Neural cell (in vitro differentiated cells): ENCODE measurements around the gene CIRBP.

Experiments used
- EP300 ChIP-seq: fragments of 450-650 bp; conservative IDR thresholded peaks from 2 replicates; pipeline ENCODE4 v1.6.1; 2014; ENCODE audit warnings: antibody characterized with exemption, mild to moderate bottlenecking, moderate library complexity; ENCODE audit not compliant: poor library complexity, severe bottlenecking
- EZH2 ChIP-seq: fragments of 200-600, 300-800 bp; shearing (Covaris generic), sonication (generic); IDR thresholded peaks from 2 replicates; pipeline ENCODE4 v1.6.1; 2014; ENCODE audit warnings: antibody characterized with exemption, low read length, borderline replicate concordance, mild to moderate bottlenecking; ENCODE audit not compliant: insufficient read depth, poor library complexity, severe bottlenecking
- MXI1 ChIP-seq: fragments of 450-650 bp; conservative IDR thresholded peaks from 2 replicates; pipeline ENCODE4 v1.6.1; 2014; ENCODE audit warnings: antibody characterized with exemption, mild to moderate bottlenecking; ENCODE audit not compliant: poor library complexity, severe bottlenecking
- POLR2AphosphoS5 ChIP-seq: IDR thresholded peaks from 2 replicates; pipeline ENCODE4 v1.6.1; 2012
- RAD21 ChIP-seq: fragments of 450-650 bp; conservative IDR thresholded peaks from 2 replicates; pipeline ENCODE4 v1.6.1; 2014; ENCODE audit warnings: antibody characterized with exemption, mild to moderate bottlenecking, moderate library complexity
- SMC3 ChIP-seq: fragments of 450-650 bp; conservative IDR thresholded peaks from 2 replicates; pipeline ENCODE4 v1.6.1; 2014; ENCODE audit warnings: antibody characterized with exemption, mild to moderate bottlenecking, moderate library complexity; ENCODE audit not compliant: poor library complexity
- TAF1 ChIP-seq: IDR thresholded peaks from 2 replicates; pipeline ENCODE4 v1.6.1; 2012; ENCODE audit warnings: low read depth
- TF ChIP-seq, protein P1 (sequence below): fragments of 450-650 bp; IDR thresholded peaks from 2 replicates; pipeline ENCODE4 v1.5.1; 2014; ENCODE audit warnings: antibody characterized with exemption, mild to moderate bottlenecking, moderate library complexity; ENCODE audit not compliant: poor library complexity, severe bottlenecking
- TF ChIP-seq, protein P2 (sequence below): IDR thresholded peaks from 2 replicates; pipeline ENCODE4 v1.6.1; 2012; ENCODE audit warnings: borderline replicate concordance

DNA sequence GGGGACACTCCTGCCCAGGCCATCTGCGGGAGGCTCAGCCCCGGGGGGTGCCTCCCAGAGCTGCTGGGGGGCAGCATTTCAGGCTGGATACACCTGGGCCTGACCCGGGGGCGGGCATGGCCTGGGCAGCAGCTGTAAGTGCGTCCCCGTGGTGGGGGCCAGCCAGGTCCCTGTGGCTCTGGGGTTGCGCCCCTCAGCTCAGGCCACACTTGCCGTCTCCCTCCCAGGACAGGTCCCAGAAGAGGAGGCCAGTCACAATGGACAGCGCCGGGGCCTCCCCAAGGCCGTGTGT is 43.0 kb upstream of the CIRBP start:
- TF ChIP-seq, protein P1, sequence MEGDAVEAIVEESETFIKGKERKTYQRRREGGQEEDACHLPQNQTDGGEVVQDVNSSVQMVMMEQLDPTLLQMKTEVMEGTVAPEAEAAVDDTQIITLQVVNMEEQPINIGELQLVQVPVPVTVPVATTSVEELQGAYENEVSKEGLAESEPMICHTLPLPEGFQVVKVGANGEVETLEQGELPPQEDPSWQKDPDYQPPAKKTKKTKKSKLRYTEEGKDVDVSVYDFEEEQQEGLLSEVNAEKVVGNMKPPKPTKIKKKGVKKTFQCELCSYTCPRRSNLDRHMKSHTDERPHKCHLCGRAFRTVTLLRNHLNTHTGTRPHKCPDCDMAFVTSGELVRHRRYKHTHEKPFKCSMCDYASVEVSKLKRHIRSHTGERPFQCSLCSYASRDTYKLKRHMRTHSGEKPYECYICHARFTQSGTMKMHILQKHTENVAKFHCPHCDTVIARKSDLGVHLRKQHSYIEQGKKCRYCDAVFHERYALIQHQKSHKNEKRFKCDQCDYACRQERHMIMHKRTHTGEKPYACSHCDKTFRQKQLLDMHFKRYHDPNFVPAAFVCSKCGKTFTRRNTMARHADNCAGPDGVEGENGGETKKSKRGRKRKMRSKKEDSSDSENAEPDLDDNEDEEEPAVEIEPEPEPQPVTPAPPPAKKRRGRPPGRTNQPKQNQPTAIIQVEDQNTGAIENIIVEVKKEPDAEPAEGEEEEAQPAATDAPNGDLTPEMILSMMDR = no peak
- TF ChIP-seq TAF1 (no peak), EZH2 (no peak), MXI1 (no peak), EP300 (no peak), SMC3 (no peak), POLR2AphosphoS5 (no peak), RAD21 (no peak)
- TF ChIP-seq, protein P2, sequence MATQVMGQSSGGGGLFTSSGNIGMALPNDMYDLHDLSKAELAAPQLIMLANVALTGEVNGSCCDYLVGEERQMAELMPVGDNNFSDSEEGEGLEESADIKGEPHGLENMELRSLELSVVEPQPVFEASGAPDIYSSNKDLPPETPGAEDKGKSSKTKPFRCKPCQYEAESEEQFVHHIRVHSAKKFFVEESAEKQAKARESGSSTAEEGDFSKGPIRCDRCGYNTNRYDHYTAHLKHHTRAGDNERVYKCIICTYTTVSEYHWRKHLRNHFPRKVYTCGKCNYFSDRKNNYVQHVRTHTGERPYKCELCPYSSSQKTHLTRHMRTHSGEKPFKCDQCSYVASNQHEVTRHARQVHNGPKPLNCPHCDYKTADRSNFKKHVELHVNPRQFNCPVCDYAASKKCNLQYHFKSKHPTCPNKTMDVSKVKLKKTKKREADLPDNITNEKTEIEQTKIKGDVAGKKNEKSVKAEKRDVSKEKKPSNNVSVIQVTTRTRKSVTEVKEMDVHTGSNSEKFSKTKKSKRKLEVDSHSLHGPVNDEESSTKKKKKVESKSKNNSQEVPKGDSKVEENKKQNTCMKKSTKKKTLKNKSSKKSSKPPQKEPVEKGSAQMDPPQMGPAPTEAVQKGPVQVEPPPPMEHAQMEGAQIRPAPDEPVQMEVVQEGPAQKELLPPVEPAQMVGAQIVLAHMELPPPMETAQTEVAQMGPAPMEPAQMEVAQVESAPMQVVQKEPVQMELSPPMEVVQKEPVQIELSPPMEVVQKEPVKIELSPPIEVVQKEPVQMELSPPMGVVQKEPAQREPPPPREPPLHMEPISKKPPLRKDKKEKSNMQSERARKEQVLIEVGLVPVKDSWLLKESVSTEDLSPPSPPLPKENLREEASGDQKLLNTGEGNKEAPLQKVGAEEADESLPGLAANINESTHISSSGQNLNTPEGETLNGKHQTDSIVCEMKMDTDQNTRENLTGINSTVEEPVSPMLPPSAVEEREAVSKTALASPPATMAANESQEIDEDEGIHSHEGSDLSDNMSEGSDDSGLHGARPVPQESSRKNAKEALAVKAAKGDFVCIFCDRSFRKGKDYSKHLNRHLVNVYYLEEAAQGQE = no peak
